Measurements from ENCODE around the gene RALBP1. TPM values are rescaled to one million over a fixed set of nuclear protein-coding genes. Genes with fewer than 3 reads are reported as not detected.
"Not testable (repeated sequence)": the region's sequence is repeated elsewhere in the genome, so short reads cannot be mapped to it uniquely, and the experiment has no call there.

RALBP1 gene
- 10 to 100 TPM; 59.1 to 64.9 TPM for total RNA-seq

GRCh38 chr18:9474983-9475642 is at the start of gene RALBP1:
Gene RALBP1, plus strand, starts transcription at chr18:9475513. Its CDS starts 37,533 bp downstream, at chr18:9513046.
- H3K4me1 ChIP-seq, result peaks cover 8% of the 10 kb centered on the region
- peak; percentile 99 for DNase-seq
- H3K4me3 ChIP-seq, result peak within 1 kb of the TSS; percentile 95
- no peaks in the 10 kb centered on the region for H3K36me3 ChIP-seq
- peak within 1 kb of the TSS; percentile 97 for H3K27ac ChIP-seq
- intact Hi-C loops (cut with DNase I), result no loop called here
- TF ChIP-seq CTCF (IDR thresholded peaks at IDR 0.05), result no peak
- peak within 1 kb of the TSS; percentile 90 to 94 for H3K9ac ChIP-seq (ENCODE audit: low read depth in 2 of 2, low read length in 2 of 2)
- no peaks in the 10 kb centered on the region for H3K9me3 ChIP-seq
- no peaks in the 10 kb centered on the region for H3K27me3 ChIP-seq

- Histone ChIP-seq H3K27ac (no peak overlapping the region), H3K9ac (ENCODE audit: low read depth in 2 of 2, low read length in 2 of 2) (no peak overlapping the region), H3K36me3 (no peaks in the 10 kb centered on the region), H3K27me3 (no peaks in the 10 kb centered on the region), H3K9me3 (no peaks in the 10 kb centered on the region), H3K4me1 (no peaks in the 10 kb centered on the region), H3K4me3 (no peak overlapping the region)
- intact Hi-C loops (cut with DNase I), result no loop called here
- no peak for TF ChIP-seq CTCF (IDR thresholded peaks at IDR 0.05)
- DNase-seq, result no peak
Measured at GRCh38 chr18:9426753-9427152, 48.6 kb upstream of the RALBP1 start.

GRCh38 chr18:9428301-9428706 is 47.0 kb upstream of the RALBP1 start:
- no peak for DNase-seq
- H3K27ac ChIP-seq, result no peak overlapping the region
- no peak overlapping the region for H3K9ac ChIP-seq (ENCODE audit: low read depth in 2 of 2, low read length in 2 of 2)
- TF ChIP-seq CTCF (IDR thresholded peaks at IDR 0.05), result no peak
- no peaks in the 10 kb centered on the region for H3K27me3 ChIP-seq
- H3K36me3 ChIP-seq, result no peaks in the 10 kb centered on the region
- H3K4me1 ChIP-seq, result no peaks in the 10 kb centered on the region
- intact Hi-C loops (cut with DNase I), result no loop called here
- H3K4me3 ChIP-seq, result no peak overlapping the region
- no peaks in the 10 kb centered on the region for H3K9me3 ChIP-seq

- H3K9me3 ChIP-seq, result no peaks in the 10 kb centered on the region
- H3K27me3 ChIP-seq, result no peaks in the 10 kb centered on the region
- no peaks in the 10 kb centered on the region for H3K4me1 ChIP-seq
- DNase-seq, result no peak
- H3K4me3 ChIP-seq, result no peak overlapping the region
- intact Hi-C loops (cut with DNase I), result no loop called here
- TF ChIP-seq CTCF (IDR thresholded peaks at IDR 0.05), result no peak
- no peak overlapping the region for H3K27ac ChIP-seq
- no peaks in the 10 kb centered on the region for H3K36me3 ChIP-seq
- no peak overlapping the region for H3K9ac ChIP-seq (ENCODE audit: low read depth in 2 of 2, low read length in 2 of 2)
Measured at GRCh38 chr18:9428862-9429661, 46.3 kb upstream of the RALBP1 start.

GRCh38 chr18:9429662-9429993 is 45.7 kb upstream of the RALBP1 start:
- Histone ChIP-seq H3K27ac (no peak overlapping the region), H3K4me3 (no peak overlapping the region), H3K4me1 (no peaks in the 10 kb centered on the region), H3K36me3 (no peaks in the 10 kb centered on the region), H3K27me3 (no peaks in the 10 kb centered on the region), H3K9ac (ENCODE audit: low read depth in 2 of 2, low read length in 2 of 2) (no peak overlapping the region), H3K9me3 (no peaks in the 10 kb centered on the region)
- TF ChIP-seq CTCF (IDR thresholded peaks at IDR 0.05), result no peak
- intact Hi-C loops (cut with DNase I), result no loop called here
- DNase-seq, result no peak

GRCh38 chr18:9430315-9430714 is 45.0 kb upstream of the RALBP1 start:
- H3K4me1 ChIP-seq; H3K9ac ChIP-seq (ENCODE audit: low read depth in 2 of 2, low read length in 2 of 2); H3K4me3 ChIP-seq; H3K27me3 ChIP-seq; H3K36me3 ChIP-seq; DNase-seq; intact Hi-C loops (cut with DNase I); H3K27ac ChIP-seq; H3K9me3 ChIP-seq: not testable (repeated sequence)
